Measurements from ENCODE around the gene HS3ST5.
"Not testable (repeated sequence)": the region's sequence is repeated elsewhere in the genome, so short reads cannot be mapped to it uniquely, and the experiment has no call there.

Gene HS3ST5

GRCh38 chr6:114181664-114182063 lies 161.2 kb downstream of the HS3ST5 start:
- no peak for DNase-seq

DNA sequence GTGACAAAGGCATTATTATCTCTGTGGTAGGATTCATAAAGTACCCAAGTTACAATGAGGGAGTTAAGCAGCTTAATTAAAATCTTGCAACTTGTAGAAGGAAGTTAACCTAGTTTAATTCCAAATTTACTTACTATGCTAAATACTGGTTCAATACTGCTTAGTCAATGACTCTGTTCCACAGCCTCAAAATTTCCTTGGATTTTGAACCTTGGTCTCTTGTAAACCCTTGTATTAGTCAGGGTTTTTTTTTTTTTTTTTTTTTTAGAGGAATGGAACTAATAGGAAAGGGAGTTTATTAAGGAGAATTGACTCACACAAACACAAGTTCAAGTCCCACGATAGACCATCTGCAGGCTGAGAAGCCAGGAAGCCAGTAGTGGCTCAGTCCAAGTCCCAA lies 163.4 kb downstream of the HS3ST5 start:
- no peak for DNase-seq

DNA sequence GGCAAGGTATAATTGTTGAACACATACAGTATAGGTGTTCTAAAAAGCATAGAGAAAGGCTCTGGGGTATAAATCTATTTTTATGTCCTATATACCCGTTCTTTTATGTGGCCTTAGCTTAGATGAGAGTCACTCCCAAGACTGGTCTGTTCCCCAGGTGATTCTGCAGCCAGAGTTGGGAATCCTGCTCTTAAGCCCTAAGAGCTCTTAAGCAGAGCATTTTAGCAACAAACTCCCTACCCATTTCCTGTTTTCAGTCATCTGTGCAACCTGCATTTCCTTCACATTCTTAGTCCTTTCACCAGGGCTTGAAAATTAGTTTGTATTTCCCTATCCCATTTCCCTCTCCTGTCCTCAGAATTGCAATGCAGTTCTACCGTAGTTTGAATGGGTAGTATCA lies 166.1 kb downstream of the HS3ST5 start:
- no peak for DNase-seq

DNA sequence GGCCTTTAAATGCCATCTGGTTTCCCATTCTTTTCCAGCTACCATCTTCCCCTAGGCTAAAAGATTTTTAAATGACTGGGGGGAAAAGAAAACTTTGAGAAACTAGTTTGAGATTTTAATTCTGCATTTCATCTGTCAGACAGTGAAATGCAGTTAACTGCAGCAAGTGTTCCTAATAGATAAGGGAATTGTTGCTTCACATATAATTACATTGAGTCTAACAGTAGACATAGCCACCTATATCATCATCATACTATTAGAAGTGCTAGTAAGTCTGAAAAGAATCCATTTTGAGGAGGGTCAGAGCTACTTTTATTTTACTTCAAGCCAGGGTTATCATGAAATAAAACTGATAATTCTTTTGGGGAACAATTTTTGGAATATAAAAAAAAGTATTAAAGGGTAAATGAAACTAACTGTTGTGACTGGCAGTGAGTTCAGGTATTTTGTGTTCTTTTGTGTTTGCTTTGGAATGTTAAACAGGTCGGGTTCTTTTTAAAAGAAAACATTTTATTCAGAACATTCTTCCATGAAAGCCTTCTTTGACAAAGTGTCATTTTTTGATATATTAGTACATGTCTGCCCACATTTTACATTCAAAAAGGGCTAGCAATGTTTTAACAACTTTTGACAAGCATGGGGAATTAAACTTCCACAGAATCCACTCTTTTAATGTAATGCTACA lies 170.1 kb downstream of the HS3ST5 start:
- no peak for DNase-seq

GRCh38 chr6:114171473-114171872 lies 171.3 kb downstream of the HS3ST5 start:
- DNase-seq, result no peak

DNA sequence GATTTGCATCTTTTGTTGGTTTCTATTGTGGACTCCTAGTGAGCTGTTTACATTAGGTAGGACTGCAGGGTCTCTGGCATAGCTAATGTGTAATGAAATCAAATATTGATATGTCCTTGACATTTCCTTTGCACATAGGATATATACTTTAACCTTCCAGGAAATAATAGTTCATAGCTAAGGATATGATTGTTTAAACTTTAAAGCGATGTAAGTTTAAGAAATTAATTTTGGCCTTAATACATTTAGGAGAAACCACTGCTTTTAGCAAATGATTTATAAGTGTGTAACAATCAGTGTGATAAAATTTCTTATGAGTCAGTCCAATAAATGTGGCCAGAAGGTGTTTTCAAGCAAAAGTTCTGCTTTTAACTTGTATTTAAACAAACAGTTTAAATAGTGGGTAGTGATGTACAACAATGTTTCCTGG lies 171.8 kb downstream of the HS3ST5 start:
- DNase-seq, result no peak

DNA sequence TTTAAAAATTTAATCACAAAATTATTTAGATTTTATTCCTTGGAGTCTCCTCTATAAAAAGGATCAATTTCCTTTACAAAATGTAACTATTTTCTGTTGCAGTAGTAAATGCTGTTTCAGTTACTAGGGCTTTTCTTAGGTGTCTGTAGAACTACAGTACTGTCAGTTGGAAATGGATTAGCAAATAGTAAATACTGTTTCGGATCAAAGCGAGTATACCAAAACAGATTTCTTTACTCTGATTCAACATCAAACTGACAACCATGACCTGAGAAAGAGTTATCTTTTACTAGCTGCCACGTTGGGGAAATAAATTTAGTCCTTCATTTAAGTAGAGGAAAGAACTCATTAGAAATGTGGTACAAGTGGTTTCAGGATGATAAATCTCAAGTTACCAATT lies 172.5 kb downstream of the HS3ST5 start:
- no peak for DNase-seq

GRCh38 chr6:114169763-114170162 lies 173.1 kb downstream of the HS3ST5 start:
- no peak for DNase-seq

- DNase-seq, result no peak
Observed at GRCh38 chr6:114167583-114168576, 174.9 kb downstream of the HS3ST5 start.

DNA sequence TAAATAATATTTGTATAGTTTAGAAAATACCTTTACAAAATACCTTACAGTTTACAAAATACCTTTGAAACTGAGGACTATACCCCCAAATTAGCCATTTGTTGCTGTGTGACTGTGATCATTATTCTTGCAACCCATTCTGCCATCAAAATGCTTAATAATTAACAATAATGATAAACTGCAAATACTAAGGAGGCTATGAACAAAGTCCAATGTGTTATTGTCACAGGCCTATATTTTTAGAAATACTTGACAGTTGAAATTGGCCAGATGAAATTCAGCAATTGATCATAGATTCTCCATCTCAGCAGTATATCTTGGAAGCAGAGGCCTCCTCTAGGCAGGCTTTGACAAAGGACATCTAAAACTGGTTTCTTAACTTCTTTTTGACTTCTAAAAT lies 178.6 kb downstream of the HS3ST5 start:
- no peak for DNase-seq

DNA sequence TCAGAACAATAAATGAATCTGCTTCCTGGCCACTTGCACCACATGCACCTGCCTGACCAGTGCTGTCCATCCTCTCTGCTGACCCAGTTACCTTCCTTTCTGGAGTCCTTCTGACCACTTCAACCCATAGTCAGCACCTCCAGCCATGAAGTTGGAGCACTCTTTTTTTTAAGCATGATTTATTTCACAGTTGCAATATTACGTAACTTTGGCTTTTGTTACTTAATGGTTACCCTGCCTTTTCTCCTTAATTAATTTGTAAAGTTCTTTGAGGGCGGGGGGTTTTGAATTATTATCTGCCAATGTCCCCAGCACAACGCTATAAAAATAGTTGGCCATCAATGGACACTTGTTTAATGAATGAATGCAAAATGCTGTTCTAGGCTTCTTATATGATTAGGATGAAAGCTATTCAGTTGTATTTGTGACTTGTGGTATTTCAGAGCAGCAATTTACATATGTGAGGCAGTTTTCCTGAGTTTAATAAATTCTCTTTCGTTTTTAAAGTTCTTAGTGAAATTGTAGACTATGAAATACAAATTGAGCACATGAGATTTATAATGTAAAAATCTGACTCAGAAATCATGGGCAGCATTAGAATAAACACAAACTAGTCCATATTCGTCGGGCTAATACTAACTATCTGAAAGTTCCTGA lies 180.0 kb downstream of the HS3ST5 start:
- no peak for DNase-seq

- no peak for DNase-seq
Observed at GRCh38 chr6:114160881-114161280, 181.9 kb downstream of the HS3ST5 start.

- DNase-seq, result no peak
Observed at GRCh38 chr6:114159727-114160126, 183.1 kb downstream of the HS3ST5 start.

DNA sequence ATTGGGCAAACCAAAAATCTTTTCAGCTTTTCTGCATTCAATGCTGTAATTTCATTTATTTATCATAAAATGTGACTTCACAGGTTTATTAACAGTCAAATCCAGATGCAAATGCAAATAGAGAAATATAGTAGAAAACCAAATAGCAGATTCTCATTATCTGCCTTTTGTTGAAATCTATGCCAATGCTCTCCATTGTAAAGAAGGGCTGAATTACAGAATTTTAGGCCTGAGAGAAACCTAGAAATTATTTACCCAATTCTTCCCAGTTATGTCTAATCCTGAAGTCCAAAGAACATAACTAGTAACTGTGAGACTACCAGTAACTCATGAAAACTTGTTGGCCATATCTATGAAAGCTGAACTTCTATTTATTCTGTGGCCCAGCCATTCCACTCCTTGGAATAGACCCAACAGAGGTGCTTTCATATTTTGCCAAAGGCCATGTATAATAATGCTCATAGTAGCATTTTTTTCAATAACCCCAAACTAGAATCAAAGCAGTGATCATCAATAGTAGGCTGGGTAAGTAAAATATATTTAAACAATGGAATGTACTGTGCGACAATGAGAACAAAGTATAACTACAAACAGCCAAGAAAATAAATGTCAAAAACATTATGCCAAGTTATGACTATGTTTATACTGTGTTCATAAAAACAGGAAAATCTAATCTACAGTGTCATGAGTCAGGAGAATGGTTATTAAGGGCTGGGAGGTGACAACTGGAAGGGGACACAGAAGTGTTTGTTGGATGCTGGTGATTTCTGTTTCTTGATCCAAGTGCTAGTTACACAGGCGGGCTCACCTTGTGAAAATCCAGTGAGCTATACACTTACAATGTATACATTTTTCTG lies 183.8 kb downstream of the HS3ST5 start:
- no peak for DNase-seq

- no peak for DNase-seq
Observed at GRCh38 chr6:114158411-114158810, 184.4 kb downstream of the HS3ST5 start.

DNA sequence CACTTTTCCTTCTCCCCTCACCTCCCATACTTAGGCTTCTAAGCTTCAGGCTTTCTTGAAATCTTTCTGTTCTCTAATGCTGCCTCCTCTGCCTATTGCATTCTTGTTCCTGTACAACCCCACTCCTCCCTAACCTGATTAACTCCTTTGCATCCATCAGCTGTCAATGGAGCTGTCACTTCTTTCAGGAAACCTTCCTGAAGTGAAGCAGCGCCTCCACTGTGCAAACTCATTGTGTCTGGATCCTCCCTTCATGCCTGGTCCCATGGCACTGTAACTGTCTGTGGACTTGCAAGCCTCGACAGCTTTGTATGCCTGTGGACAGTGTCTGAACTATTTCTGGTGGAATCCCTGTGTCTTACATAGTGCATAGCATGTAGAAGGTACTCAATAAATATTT lies 185.0 kb downstream of the HS3ST5 start:
- no peak for DNase-seq

DNA sequence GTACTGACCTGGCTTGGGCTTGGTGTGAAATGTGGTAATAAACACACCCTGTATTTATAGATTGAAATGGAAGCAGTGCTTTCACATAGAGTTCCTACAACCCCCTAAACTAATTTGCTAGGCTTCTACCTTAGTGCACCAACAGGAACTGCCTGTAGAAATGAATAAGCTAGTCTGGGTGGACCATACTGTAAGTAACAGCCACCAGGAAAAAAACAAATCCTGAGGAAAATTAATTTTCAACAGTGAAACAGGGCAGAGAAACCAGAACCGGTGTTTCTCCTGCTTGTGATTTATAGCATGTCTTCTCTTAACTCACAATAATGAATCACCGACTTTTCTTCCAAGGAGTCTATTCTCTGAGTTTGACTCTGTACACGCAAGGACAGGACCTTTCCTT lies 187.1 kb downstream of the HS3ST5 start:
- DNase-seq, result no peak

GRCh38 chr6:114154812-114155211 lies 188.0 kb downstream of the HS3ST5 start:
- no peak for DNase-seq

DNA sequence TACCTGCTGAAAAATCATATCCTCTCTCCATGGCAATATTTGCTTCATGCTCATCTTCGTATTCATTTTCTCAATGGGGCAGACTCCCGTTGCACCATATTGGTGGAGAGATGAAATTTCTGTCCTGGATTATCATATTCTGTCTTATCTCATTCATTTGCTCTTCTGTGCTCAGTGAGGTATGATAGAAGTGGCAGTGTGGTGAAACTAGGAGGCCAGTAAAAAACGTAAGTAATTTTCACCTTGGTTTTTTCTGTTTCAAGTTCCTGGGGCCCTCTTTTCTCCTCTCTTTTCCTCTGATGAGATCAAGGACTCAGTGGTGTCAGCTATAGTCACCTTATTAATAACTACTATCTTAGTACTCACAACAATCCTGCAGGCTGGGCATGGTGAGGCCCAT lies 189.4 kb downstream of the HS3ST5 start:
- no peak for DNase-seq

- no peak for DNase-seq
Observed at GRCh38 chr6:114151064-114151690, 191.6 kb downstream of the HS3ST5 start.

DNA sequence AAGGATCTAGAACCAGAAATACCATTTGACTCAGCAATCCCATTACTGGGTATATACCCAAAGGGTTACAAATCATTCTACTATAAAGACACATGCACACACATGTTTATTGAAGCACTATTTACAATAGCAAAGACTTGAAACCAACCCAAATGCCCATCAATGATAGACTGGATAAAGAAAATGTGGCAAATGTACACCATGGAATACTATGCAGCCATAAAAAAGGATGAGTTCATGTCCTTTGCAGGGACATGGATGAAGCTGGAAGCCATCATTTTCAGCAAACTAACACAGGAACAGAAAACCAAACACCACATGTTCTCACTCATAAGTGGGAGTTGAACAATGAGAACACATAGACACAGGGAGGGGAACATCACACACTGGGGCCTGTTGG lies 193.6 kb downstream of the HS3ST5 start:
- not testable (repeated sequence) for DNase-seq

Data from NCI-H2171 (cell line).